Right lobe of liver (tissue), 6 donors: ENCODE data around the gene DPYD. TPM values are rescaled to one million over a fixed set of nuclear protein-coding genes. Genes with fewer than 3 reads are reported as not detected.

Source experiments
- ATAC-seq, 4 donors: fragments of 200-7000 bp; cut with Tn5 transposase; one replicate each; pipeline ENCODE4 v1.9.1; 2020; ENCODE audit warnings: mild to moderate bottlenecking in 4 of 4, moderate library complexity in 4 of 4
- DNase-seq, 3 donors: peaks; one replicate each; pipeline ENCODE4 v3.0.0-alpha.2; 2020
- H3K27ac ChIP-seq, 3 donors: fragments of 200-600 bp; one replicate each; pipeline ENCODE4 v1.8.0; 2022
- H3K27me3 ChIP-seq, 2 donors: fragments of 200-600 bp; one replicate each; pipeline ENCODE4 v1.8.0; 2022
- H3K36me3 ChIP-seq, 4 donors: fragments of 200-600 bp; sonication (generic) in 1 of 4; one replicate each; pipeline versions ENCODE4 v1.5.1 to v1.8.0; 2017 to 2022; ENCODE audit warnings: control low read depth in 1 of 4
- H3K4me1 ChIP-seq, 4 donors: fragments of 200-600 bp; sonication (generic) in 1 of 4; one replicate each; pipeline versions ENCODE4 v1.5.1 to v1.8.0; 2017 to 2022; ENCODE audit warnings: control low read depth in 1 of 4
- H3K4me3 ChIP-seq, 3 donors: fragments of 200-600 bp; one replicate each; pipeline ENCODE4 v1.8.0; 2022
- H3K9me3 ChIP-seq, 4 donors: fragments of 200-600 bp; sonication (generic) in 1 of 4; one replicate each; pipeline versions ENCODE4 v1.5.1 to v1.8.0; 2017 to 2022; ENCODE audit warnings: control low read depth in 1 of 4
- CTCF ChIP-seq, 4 donors: fragments of 200-600 bp in 3 of 4; fragments of 450-650 bp in 1 of 4; IDR thresholded peaks; one replicate each; pipeline versions ENCODE4 v1.5.1 to v1.8.0; 2016 to 2022; ENCODE audit warnings: antibody characterized with exemption in 4 of 4, mild to moderate bottlenecking in 2 of 4
- POLR2A ChIP-seq: fragments of 450-650 bp; IDR thresholded peaks from one replicate; pipeline ENCODE4 v1.6.1; 2017; ENCODE audit warnings: antibody characterized with exemption, mild to moderate bottlenecking
- WGBS: methylation state at CpG from one replicate; pipeline ENCODE4 v1.1.6; 2018; ENCODE audit warnings: low coverage, low lambda C conversion rate; ENCODE audit not compliant: insufficient coverage; ENCODE audit errors: missing lambda C conversion rate; 5-methylcytosine and 5-hydroxymethylcytosine counted together
- intact Hi-C, 2 donors: fragments of 100-400 bp; cut with DNase I; formaldehyde crosslinking; loops; one replicate each; pipeline versions ENCODE4 v1.11.2 to v1.14.1; 2022
- total RNA-seq, 6 experiments: library from RNA; depleted of rRNA in 2 of 6; stranded (reverse); fragments of >200 nt in 2 of 6; fragmentation: NEBNext Ultra II Directional in 3 of 6; extraction: Animal tissue kit (Norgen Biotek cat#: 25700) in 3 of 6; gene quantifications; one replicate each; pipeline versions ENCODE4 v1.1.0 to v1.2.4, GENCODE V29; 2016 to 2023
- donor health status: DM: no; HTN: yes; CAD: no.
- donor health status: DM: no; HTN: no; CAD: no.
- donor health status: DM: no; HTN: no; CAD: no.
- donor health status: DM: no; HTN: yes; CAD: no.
- donor health status: DM: no; HTN: yes; CAD: no.

Gene DPYD
- total RNA-seq, 6 experiments from 2014 or later, result 25.2 to 74.4 (median 40.0) TPM

DNA sequence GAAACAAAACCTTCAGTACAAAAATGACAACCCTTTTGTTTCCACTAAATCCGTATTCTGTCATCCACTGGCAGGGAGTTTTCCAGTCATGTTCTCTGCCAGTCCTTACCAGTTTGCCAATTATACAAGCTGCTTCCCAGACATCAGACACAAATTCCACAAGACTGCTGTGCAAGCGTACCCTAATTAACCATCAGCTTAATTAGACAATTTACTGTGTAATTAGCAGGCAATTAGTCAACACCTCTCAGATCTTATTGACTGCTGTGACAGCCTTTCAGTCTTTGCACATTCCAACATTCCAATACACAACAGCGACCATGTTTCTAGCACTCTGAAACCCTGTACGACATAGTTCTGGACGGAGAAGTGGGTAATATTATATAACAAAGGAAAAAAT lies 420.1 kb downstream of the DPYD start:
- WGBS, result 32% methylated on average over 5 of the region's 5 CpGs

DNA sequence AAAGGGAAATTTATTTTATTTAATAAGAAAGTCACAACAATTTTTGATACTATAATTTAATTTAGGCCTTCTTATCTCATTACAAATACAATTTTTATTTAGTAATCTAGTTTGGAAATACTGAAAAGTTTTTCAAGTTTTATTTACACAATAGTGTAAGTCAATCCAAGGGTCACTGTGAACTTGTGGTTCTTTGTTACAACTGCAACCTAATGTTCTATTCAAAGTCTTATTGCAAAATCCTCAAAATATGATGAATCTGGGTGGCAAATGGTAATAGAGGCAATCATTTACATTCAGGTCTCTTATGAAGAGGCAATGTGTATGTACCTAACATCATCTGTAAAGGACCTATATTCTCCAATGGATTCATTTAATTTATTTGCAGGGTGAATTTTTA lies 421.2 kb downstream of the DPYD start:
- Histone ChIP-seq H3K9me3 (no peaks in the 10 kb centered on the region), H3K36me3 (no peaks in the 10 kb centered on the region), H3K27ac (no peak overlapping the region), H3K4me3 (no peak overlapping the region), H3K27me3 (no peaks in the 10 kb centered on the region), H3K4me1 (peaks cover 0 to 41% (median 9%) of the 10 kb centered on the region in 4 donors)
- intact Hi-C loops, result no loop called here
- DNase-seq (no peak), ATAC-seq (peak; percentile 70 to 78 (median 70))
- no peak for TF ChIP-seq CTCF (IDR thresholded peaks at IDR 0.05)
- no peak for TF ChIP-seq POLR2A

More for the DNA sequence above, 420.1 kb downstream of the DPYD start:
- intact Hi-C loops, result no loop called here
- no peak overlapping the region for H3K4me3 ChIP-seq
- no peaks in the 10 kb centered on the region for H3K36me3 ChIP-seq
- ATAC-seq, result peak; percentile 42 to 59 (median 50)
- peaks cover 0 to 41% (median 9%) of the 10 kb centered on the region in 4 donors for H3K4me1 ChIP-seq
- TF ChIP-seq CTCF (IDR thresholded peaks at IDR 0.05), result no peak
- no peak for TF ChIP-seq POLR2A
- no peaks in the 10 kb centered on the region for H3K27me3 ChIP-seq
- H3K27ac ChIP-seq, result peak overlapping the region in 1 of 3 donors; percentile 34
- H3K9me3 ChIP-seq, result no peaks in the 10 kb centered on the region
- DNase-seq, result no peak

DNA sequence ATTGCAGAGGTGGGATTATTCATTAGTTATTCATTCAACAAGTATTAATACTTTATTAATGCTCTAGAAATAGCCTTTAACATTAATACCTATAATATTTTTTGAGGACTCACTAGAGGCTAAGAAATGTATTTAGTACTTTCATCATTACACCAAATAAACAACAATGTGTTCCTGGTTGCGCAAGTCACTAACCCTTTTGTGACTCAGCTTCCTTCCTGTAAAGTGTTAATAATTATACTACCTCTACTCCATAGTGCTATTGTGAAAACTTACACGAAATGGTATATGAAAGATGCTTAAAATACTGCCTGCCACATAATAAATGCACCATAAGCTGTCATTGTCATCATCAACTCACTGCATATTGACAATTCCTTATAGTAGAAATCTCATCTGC lies 431.0 kb downstream of the DPYD start:
- Histone ChIP-seq H3K9me3 (no peaks in the 10 kb centered on the region), H3K4me1 (no peaks in the 10 kb centered on the region), H3K4me3 (no peak overlapping the region), H3K36me3 (no peaks in the 10 kb centered on the region), H3K27ac (no peak overlapping the region), H3K27me3 (no peaks in the 10 kb centered on the region)
- 50% methylated on average over 2 of the region's 2 CpGs for WGBS
- DNase-seq (no peak), ATAC-seq (peak in 2 of 4 donors; percentile 53 to 77)
- intact Hi-C loops, result no loop called here
- no peak for TF ChIP-seq POLR2A
- no peak for TF ChIP-seq CTCF (IDR thresholded peaks at IDR 0.05)

- no peaks in the 10 kb centered on the region for H3K27me3 ChIP-seq
- no CpG with 5 or more reads among the region's 2 CpGs for WGBS
- H3K9me3 ChIP-seq, result no peaks in the 10 kb centered on the region
- intact Hi-C loops, result no loop called here
- no peaks in the 10 kb centered on the region for H3K36me3 ChIP-seq
- TF ChIP-seq CTCF (IDR thresholded peaks at IDR 0.05) (no peak), POLR2A (no peak)
- ATAC-seq, result no peak
- no peak overlapping the region for H3K4me3 ChIP-seq
- H3K4me1 ChIP-seq, result no peaks in the 10 kb centered on the region
- H3K27ac ChIP-seq, result no peak overlapping the region
- no peak for DNase-seq
Observed at GRCh38 chr1:97488530-97488929, 432.3 kb downstream of the DPYD start.

DNA sequence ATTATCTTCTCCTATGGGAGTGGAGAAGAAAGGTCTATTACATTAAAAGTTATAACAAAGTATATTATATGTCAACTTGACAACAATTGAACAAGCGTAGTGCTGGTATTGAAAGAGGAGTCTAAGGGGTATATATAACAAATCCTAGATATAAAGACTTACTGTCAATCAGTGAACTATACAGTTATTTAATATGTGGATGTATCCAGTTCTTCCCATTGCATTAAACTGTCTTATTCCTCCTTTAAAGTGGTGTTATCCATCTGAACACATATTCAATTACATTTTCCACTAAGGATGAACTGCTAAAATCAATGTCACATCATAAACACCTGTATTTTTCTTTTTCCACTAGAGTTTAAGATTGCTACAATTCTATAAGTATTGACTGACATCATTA lies 438.8 kb downstream of the DPYD start:
- Histone ChIP-seq H3K27ac (no peak overlapping the region), H3K36me3 (peaks cover 0 to 3% (median 0%) of the 10 kb centered on the region in 4 donors), H3K4me3 (no peak overlapping the region), H3K27me3 (no peaks in the 10 kb centered on the region), H3K4me1 (no peaks in the 10 kb centered on the region), H3K9me3 (peaks cover 0 to 3% (median 0%) of the 10 kb centered on the region in 4 donors)
- 93% methylated on average over 1 of the region's 1 CpG for WGBS
- TF ChIP-seq POLR2A (no peak), CTCF (IDR thresholded peaks at IDR 0.05) (no peak)
- intact Hi-C loops, result no loop called here
- no peak for ATAC-seq
- no peak for DNase-seq
